HG02970 (cell line): ENCODE results near the gene DPYD.
A peak's percentile ranks its signal among the peaks of the same experiment; 100 is the strongest.

ENCODE experiments used
- ATAC-seq: cut with Tn5 transposase; IDR thresholded peaks from one replicate; pipeline ENCODE4 v1.9.1; 2021; ENCODE audit warnings: mild to moderate bottlenecking, moderate library complexity, moderate number of reproducible peaks; ENCODE audit not compliant: unreplicated experiment, low FRiP score

The DPYD gene

GRCh38 chr1:97849345-97850340, 71.2 kb downstream of the DPYD start:
- ATAC-seq: no peak

GRCh38 chr1:97845805-97846204, 75.0 kb downstream of the DPYD start:
- no peak for ATAC-seq

- ATAC-seq: no peak
These were observed 76.2 kb downstream of the DPYD start for GRCh38 chr1:97844552-97845089.

GRCh38 chr1:97841338-97841737, 79.5 kb downstream of the DPYD start:
- ATAC-seq: no peak

DNA sequence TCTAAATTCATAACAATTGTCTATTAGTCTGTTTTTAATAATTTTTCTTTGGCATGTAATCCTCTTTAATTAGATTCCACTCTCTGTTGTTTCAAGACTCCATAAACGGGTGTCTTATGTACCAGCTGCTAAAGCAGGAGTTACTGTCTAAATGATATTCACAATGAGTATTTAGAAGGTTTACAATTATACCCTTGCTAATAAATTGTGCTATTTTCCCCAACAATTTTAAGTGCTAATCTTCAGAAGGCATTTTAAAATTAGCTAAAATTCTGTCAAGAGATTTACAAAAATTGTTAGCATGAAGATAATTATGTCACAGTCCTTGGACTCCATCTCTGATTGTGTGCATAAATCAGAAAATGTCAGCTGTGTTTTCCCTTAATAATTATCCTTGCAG, 83.7 kb downstream of the DPYD start:
- ATAC-seq: no peak

GRCh38 chr1:97834899-97835298, 85.9 kb downstream of the DPYD start:
- ATAC-seq: no peak

DNA sequence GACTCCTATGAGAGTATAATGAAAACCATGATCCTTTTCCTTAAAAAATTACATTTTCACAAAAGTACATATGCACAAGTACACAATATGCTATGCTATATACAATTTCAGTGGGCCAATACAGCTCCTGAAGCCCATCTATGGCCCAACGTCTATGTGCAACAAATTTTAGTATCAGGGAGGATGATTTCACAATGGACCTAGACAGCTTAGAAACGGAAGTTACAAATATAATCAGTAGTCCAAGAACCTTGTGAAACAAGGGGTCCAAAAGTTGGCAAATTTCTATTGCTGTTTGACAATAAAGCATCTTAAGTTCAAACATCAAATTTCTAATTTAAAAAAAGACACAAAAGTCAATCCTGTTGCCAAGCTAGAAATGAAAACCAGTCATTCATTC, 87.0 kb downstream of the DPYD start:
- no peak for ATAC-seq

GRCh38 chr1:97832481-97832880, 88.4 kb downstream of the DPYD start:
- ATAC-seq: no peak

DNA sequence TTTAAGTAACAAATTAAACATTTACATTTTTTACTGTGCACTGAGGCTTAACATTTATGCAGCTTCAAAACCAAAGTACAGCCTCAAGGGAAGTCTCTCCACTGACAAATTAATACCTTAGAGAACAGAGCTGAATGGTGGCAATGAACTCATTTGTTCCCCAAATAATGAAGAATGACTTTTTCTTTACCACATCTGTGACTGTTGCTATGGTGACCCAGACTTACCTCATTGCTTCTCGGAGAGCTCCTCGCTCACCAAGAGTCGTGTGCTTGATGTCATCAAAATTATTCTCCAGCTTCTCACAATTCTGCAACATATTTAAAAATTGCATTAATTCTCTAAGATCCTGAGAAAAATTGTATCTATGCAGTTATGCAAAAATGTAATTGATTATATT, 92.9 kb downstream of the DPYD start:
- peak; percentile 68 for ATAC-seq

DNA sequence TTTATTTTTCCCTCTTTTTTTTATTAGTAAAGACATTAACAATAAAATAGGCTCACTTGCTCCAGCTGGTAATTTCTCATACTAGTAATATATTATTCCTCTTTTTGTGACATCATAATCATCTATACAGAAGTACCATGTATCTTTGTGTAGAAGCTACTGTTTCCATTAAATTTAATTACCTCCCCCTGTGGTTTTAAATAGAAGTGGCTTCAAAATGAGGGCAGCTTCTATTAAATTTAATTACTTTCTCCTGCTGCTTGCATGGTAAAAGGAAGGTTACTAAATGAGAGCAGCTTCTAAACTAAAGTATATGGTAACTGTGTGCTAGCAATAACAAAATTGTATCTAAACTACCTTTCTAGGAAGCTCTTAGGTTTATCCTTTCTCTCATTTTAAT, 94.0 kb downstream of the DPYD start:
- no peak for ATAC-seq

- ATAC-seq: no peak
These were observed 96.2 kb downstream of the DPYD start for GRCh38 chr1:97824624-97825023.

DNA sequence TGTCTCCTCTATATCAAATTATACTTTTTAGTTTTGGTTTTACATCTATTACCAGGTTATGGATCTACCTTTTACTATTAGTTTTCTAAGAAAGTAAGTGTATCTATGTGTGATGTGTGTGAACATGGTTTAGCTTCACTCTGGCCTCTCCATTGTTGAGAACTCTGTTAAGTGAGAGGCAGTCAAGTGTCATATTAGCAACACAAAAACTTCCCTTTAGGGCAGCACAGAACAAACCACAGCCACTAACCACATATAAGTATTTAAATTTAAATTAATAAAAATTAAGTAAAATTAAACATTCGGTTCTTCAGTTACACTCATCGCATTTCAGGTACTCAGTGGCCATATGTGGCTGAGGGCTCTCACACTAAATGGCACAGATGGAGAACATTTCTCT, 96.6 kb downstream of the DPYD start:
- no peak for ATAC-seq

DNA sequence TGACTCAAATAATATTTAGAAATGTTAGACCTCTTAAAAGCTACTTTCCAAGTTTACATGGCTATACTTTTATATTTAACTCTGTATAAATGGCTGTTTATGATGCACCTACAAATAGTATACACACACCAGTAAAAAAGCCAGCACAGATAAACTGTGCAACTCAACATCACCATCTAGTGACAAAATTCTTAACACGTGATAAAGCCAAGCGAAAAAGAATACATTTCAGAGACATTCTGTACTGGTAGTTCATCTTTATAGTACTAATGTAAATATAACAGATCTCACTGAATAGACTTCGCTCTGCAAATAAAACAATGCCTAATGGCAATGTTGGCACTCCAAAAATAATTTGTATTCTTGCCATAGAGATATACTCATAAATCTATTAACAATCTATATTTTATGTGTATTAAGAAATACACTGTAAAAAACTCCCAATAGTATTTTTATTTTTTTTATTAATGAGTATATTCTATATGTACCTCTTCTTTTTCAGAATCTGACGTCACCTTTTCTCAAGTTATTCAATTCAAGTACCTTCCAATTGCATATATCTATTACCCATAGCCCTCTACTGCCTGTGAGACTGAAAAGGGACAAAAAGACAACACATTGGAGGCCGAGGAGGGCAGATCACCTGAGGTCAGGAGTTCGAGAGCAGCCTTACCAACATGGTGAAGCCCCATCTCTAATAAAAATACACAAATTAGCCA, 100.2 kb downstream of the DPYD start:
- no peak for ATAC-seq

DNA sequence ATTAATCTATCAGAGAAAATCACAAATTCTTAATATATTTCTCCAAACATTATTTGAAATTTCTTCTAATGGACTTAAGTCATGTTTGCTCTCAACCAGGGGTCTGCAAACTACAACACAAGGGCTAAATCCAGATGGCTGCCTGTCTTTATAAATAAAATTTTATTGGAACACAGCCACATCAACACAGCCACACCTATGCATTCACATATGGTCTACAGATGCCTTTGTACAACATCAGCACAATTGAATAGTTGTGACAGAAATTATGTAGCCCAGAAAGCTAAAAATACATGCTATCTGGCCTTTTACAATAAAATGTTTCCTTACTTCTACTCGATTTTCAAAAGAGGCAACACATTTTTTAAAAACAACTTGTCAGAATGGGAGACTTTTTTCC, 103.9 kb downstream of the DPYD start:
- ATAC-seq: no peak

DNA sequence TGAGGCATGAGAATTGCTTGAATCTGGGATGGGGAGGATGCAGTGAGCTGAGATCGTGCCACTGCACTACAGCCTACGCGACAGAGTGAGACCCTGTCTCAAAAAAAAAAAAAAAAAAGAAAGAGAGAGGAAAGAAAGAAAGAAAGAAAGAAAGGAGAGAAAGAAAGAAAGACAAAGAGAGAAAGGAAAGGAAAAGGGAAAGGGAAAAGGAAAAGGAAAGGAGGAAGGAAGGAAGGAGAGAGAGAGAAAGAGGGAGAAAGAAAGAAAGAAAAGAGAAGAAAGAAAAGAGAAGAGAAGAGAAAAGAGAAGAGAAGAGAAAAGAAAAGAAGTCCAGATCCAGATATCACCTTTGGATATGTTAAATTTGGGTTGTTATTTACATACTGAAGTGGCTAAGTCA, 106.0 kb downstream of the DPYD start:
- no peak for ATAC-seq

- ATAC-seq: no peak
These were observed 106.7 kb downstream of the DPYD start for GRCh38 chr1:97814121-97814520.

GRCh38 chr1:97812076-97812475, 108.8 kb downstream of the DPYD start:
- ATAC-seq: no peak

DNA sequence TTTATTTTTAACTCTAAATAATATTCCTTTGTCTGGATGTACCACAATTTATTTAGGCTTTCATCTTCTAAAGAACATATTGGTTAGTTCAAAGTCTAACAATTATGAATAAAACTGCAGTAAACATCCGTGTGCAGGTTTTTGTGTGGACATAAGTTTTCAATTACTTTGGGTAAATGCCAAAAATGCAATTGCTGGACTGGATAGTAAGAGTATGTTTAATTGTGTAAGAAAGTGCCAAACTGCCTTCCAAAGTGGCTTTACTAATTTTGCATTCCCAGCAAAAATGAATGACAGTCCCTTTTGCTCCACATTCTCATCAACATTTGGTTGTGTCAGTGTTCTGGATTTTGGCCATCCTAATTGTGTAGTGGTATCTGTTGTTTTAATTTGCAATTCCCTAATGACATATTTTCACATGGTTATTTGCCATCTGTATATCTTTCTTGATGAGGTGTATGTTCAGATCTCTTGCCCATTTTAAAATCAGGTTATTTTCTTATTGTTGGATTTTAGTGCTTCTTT, 113.8 kb downstream of the DPYD start:
- ATAC-seq: no peak

- no peak for ATAC-seq
These were observed 114.5 kb downstream of the DPYD start for GRCh38 chr1:97806326-97806725.

- no peak for ATAC-seq
These were observed 115.7 kb downstream of the DPYD start for GRCh38 chr1:97805093-97805492.

DNA sequence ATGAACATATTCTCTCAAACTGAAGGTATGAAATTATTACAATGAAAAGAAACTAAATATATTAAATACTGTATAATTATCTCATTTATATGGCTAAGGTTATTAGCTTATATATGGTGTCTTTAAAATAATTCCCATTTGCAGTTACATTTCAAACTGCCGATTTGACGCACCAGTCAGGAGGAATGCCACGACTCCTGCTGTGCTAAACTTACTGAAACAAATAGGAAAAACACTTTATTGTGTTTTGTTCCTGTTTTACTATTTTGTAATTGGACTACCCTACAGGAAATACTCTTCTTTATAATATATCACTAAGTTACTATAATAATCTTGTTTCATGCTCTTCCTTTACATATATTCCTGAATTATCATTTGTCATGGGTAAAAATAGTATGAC, 117.8 kb downstream of the DPYD start:
- no peak for ATAC-seq
